C4-2B (cell line): ENCODE measurements around the gene NECTIN4.

Source experiments
- CTCF ChIP-seq: fragments of 450-650 bp; conservative IDR thresholded peaks from 2 replicates; pipeline ENCODE4 v1.5.1; 2017; ENCODE audit warnings: mild to moderate bottlenecking
- ZFX ChIP-seq: fragments of 450-650 bp; IDR thresholded peaks from 2 replicates; pipeline ENCODE4 v1.6.1; 2017

DNA sequence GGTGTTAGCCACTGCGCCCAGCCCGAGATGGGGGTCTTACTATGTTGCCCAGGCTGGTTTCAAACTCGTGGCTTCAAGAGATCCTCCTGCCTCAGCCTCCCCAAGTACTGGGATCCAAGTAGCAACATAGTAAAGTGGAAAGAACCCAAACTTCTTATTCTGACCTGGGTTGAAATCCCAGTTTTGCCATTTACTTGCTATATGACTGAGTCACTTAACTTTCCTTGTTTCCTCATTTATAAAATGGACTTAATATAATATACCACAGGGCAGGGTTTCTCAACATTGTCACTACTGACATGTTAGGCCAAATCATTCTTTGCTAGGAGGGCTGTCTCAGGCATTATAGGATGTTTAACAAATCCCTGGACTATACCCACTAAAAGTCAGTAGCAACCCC, 21.8 kb upstream of the NECTIN4 start:
- TF ChIP-seq CTCF, result no peak
- TF ChIP-seq ZFX, result no peak
